Bronchial epithelial cell (primary cell): Measurements from ENCODE around the gene RUVBL1. TPM values are rescaled to one million over a fixed set of nuclear protein-coding genes. Genes with fewer than 3 reads are reported as not detected.
A peak's percentile ranks its signal among the peaks of the same experiment; 100 is the strongest.

Experiments
- DNase-seq: peaks from one replicate; pipeline ENCODE4 v3.0.0-alpha.2; 2010; ENCODE audit warnings: low read depth
- FAIRE-seq: peaks from 2 replicates; lab custom pipeline; 2011; peaks lifted over from hg19 to GRCh38; lab: Jason Lieb, UNC
- H3K27me3 ChIP-seq: 2 replicates; pipeline ENCODE4 v1.5.1; 2011; ENCODE audit warnings: low read length; ENCODE audit not compliant: control insufficient read depth, insufficient read depth
- H3K36me3 ChIP-seq: 2 replicates; pipeline ENCODE4 v1.5.1; 2011; ENCODE audit warnings: low read length; ENCODE audit not compliant: control insufficient read depth, insufficient read depth
- H3K4me3 ChIP-seq: 2 replicates; pipeline ENCODE4 v1.5.1; 2011; ENCODE audit warnings: mild to moderate bottlenecking, low read depth, low read length, control low read depth
- total RNA-seq: library from RNA; depleted of rRNA; stranded (reverse); fragments of >200 nt; gene quantifications from 2 replicates; pipeline ENCODE4 v1.2.1, GENCODE V29; 2014
- TF ChIP-seq, protein P1 (sequence below): IDR thresholded peaks from 2 replicates; pipeline ENCODE4 v1.5.1; 2011; ENCODE audit warnings: mild to moderate bottlenecking, moderate library complexity, low read length, control low read depth, inconsistent platforms; ENCODE audit not compliant: insufficient read depth, severe bottlenecking

Gene RUVBL1
- total RNA-seq, 1 donor from 2014 or later, result 60.8 TPM

- H3K4me3 ChIP-seq, result no peak overlapping the region
- DNase-seq (no peak), FAIRE-seq (no peak)
- TF ChIP-seq, protein P1, sequence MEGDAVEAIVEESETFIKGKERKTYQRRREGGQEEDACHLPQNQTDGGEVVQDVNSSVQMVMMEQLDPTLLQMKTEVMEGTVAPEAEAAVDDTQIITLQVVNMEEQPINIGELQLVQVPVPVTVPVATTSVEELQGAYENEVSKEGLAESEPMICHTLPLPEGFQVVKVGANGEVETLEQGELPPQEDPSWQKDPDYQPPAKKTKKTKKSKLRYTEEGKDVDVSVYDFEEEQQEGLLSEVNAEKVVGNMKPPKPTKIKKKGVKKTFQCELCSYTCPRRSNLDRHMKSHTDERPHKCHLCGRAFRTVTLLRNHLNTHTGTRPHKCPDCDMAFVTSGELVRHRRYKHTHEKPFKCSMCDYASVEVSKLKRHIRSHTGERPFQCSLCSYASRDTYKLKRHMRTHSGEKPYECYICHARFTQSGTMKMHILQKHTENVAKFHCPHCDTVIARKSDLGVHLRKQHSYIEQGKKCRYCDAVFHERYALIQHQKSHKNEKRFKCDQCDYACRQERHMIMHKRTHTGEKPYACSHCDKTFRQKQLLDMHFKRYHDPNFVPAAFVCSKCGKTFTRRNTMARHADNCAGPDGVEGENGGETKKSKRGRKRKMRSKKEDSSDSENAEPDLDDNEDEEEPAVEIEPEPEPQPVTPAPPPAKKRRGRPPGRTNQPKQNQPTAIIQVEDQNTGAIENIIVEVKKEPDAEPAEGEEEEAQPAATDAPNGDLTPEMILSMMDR, result no peak
- H3K27me3 ChIP-seq, result no peaks in the 10 kb centered on the region
- H3K36me3 ChIP-seq, result no peaks in the 10 kb centered on the region
These were observed 4.6 kb upstream of the RUVBL1 start for GRCh38 chr3:128128251-128128650.

- Histone ChIP-seq H3K4me3 (no peak overlapping the region), H3K36me3 (no peaks in the 10 kb centered on the region), H3K27me3 (no peaks in the 10 kb centered on the region)
- no peak for FAIRE-seq
- no peak for DNase-seq
- TF ChIP-seq, protein P1, result no peak
These were observed 3.6 kb upstream of the RUVBL1 start for GRCh38 chr3:128127236-128127635.

GRCh38 chr3:128123156-128123537 lies 465 bp downstream of the RUVBL1 start:
- Histone ChIP-seq H3K4me3 (peak overlapping the region; percentile 64), H3K36me3 (no peaks in the 10 kb centered on the region), H3K27me3 (no peaks in the 10 kb centered on the region)
- TF ChIP-seq, protein P1, result no peak
- FAIRE-seq, result no peak
- no peak for DNase-seq

DNA sequence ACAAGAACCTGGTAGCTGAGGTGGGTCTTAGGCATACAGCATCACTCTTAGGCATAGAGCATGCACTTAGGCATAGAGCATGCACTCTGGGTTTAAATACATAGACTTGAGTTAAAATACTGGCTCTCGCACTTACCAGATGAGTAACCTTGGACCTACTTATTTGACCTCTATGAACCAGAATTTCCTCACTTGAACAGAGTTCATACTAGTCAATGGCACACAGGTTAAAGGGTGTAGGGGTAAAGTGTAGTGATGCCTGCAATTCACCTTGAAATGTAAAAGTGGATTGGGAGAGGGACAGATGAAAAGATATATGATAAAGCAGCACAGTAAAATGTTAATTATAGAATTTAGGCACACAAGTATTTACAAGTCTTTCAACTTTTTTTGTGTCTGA lies 1.6 kb downstream of the RUVBL1 start:
- no peak for FAIRE-seq
- DNase-seq, result no peak
- Histone ChIP-seq H3K36me3 (peaks cover 1% of the 10 kb centered on the region), H3K27me3 (no peaks in the 10 kb centered on the region), H3K4me3 (no peak overlapping the region)
- TF ChIP-seq, protein P1, result no peak

DNA sequence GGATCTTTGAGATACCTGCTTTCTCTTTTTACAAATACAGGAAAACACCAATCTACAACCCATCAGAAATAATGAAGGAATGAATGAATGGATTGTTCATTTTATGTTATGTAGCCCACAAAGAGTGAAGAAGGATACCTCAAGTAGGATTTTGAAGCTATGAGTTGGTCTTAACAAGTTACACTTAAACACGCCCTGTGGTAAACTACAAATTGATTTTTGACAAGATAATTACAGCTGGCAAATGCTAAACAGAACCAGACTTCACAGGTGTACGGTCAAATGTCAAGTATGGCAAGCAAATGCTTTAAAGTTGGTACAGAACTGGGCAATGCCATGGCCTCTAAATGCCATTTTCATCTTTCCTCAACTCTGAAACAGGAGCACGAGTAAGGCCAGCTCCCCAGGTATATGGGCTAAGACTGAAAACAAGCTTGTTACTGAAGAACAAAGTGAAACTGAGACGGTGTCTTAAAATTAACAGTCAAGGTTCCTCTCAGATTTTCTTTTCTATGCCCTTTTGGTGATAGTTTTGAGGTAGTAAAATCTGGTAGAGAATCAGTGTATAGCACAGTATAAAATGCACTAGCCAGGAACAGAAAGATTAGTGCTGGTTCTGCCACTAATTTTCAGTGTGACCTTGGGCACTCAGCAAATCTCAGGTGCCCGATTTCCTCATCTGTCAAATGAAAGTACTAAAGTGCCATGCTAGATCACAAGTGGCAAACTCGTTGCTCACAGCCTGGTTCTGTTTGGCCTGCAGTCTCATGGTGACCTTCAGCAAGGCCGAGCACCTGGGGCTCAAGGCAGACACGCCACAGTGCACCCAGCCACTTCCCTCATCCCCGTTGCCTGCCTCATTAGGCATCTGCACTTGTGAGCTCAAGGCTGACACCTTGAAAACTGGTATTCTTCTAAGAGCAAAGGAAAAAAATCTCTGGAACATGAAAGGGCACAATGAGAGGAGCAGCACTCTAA lies 9.5 kb downstream of the RUVBL1 start:
- DNase-seq, result no peak
- no peak for FAIRE-seq
- peaks cover 7% of the 10 kb centered on the region for H3K36me3 ChIP-seq

More for the DNA sequence above, 9.5 kb downstream of the RUVBL1 start:
- H3K4me3 ChIP-seq, result no peak overlapping the region
- TF ChIP-seq, protein P1, result no peak
- no peaks in the 10 kb centered on the region for H3K27me3 ChIP-seq
